NCI-H2081 (cell line): ENCODE results near the gene NUP98.
"Not testable (repeated sequence)": the region's sequence is repeated elsewhere in the genome, so short reads cannot be mapped to it uniquely, and the experiment has no call there.

ENCODE experiments used
- DNase-seq, 2 experiments: peaks; one replicate each; lab custom pipeline; 2025; lab: John Stamatoyannopoulos, UW

Gene NUP98

GRCh38 chr11:3669742-3670183 lies 127.6 kb downstream of the NUP98 start:
- no peak for DNase-seq

GRCh38 chr11:3669128-3669527 lies 128.2 kb downstream of the NUP98 start:
- DNase-seq = no peak

- DNase-seq = no peak
Measured at GRCh38 chr11:3667149-3668035, 130.0 kb downstream of the NUP98 start.

- no peak for DNase-seq
Measured at GRCh38 chr11:3666023-3666530, 131.3 kb downstream of the NUP98 start.

GRCh38 chr11:3665336-3666022 lies 131.9 kb downstream of the NUP98 start:
- DNase-seq = no peak

- DNase-seq = no peak
Measured at GRCh38 chr11:3664032-3664630, 133.2 kb downstream of the NUP98 start.

- no peak for DNase-seq
Measured at GRCh38 chr11:3662856-3663255, 134.5 kb downstream of the NUP98 start.

GRCh38 chr11:3660960-3661359 lies 136.4 kb downstream of the NUP98 start:
- DNase-seq = no peak

GRCh38 chr11:3659595-3660515 lies 137.5 kb downstream of the NUP98 start:
- DNase-seq = no peak

GRCh38 chr11:3658252-3658651 lies 139.1 kb downstream of the NUP98 start:
- no peak for DNase-seq

- not testable (repeated sequence) for DNase-seq
Measured at GRCh38 chr11:3657331-3657730, 140.0 kb downstream of the NUP98 start.

- no peak for DNase-seq
Measured at GRCh38 chr11:3655547-3655946, 141.8 kb downstream of the NUP98 start.

- DNase-seq = not testable (repeated sequence)
Measured at GRCh38 chr11:3652514-3652913, 144.8 kb downstream of the NUP98 start.

- not testable (repeated sequence) for DNase-seq
Measured at GRCh38 chr11:3649374-3649773, 148.0 kb downstream of the NUP98 start.

- not testable (repeated sequence) for DNase-seq
Measured at GRCh38 chr11:3648843-3649242, 148.5 kb downstream of the NUP98 start.

GRCh38 chr11:3645552-3645951 lies 151.8 kb downstream of the NUP98 start:
- no peak for DNase-seq

- no peak for DNase-seq
Measured at GRCh38 chr11:3644817-3645235, 152.5 kb downstream of the NUP98 start, which contains the start of gene ART1. ART1 (plus strand) TSS chr11:3645128; CDS start chr11:3659214, 14,086 bp downstream.

- DNase-seq = not testable (repeated sequence)
Measured at GRCh38 chr11:3643102-3643546, 154.2 kb downstream of the NUP98 start.

GRCh38 chr11:3642071-3642951 lies 155.0 kb downstream of the NUP98 start:
- peak; percentile 68 to 76 for DNase-seq

GRCh38 chr11:3641701-3642070 lies 155.7 kb downstream of the NUP98 start, which contains the start of gene ART5:
ART5 (minus strand) TSS chr11:3641992; CDS start chr11:3641862, 130 bp downstream.
- DNase-seq = no peak
